Heart left ventricle (tissue), 13 donors: Measurements from ENCODE around the gene TCAP.

Source experiments
- CTCF ChIP-seq, 12 donors: fragments of 200-600 bp; sonication (generic) in 4 of 12; IDR thresholded peaks; one replicate each; pipeline versions ENCODE4 v1.5.0 to v1.8.0; 2018 to 2022; ENCODE audit warnings: antibody characterized with exemption in 12 of 12, mild to moderate bottlenecking in 5 of 12
- POLR2A ChIP-seq, 2 donors: fragments of 450-650 bp; IDR thresholded peaks; one replicate each; pipeline ENCODE4 v1.6.1; 2017; ENCODE audit warnings: antibody characterized with exemption in 2 of 2, mild to moderate bottlenecking in 2 of 2, moderate library complexity in 2 of 2
- donor health status: ischemic (EF 13 %, LVEDD 7.1; RV severe dilation, severe dysfunction).
- donor health status: DM: no; HTN: yes; CAD: no.
- donor health status: DM: no; HTN: no; CAD: no.
- donor health status: ischemic (EF 25% LVEDD 6.9; RV normal size, moderate dysfunction).
- donor health status: ischemic (EF 25% LVEDD 5.7; RV mildly dilated, moderate dysfunction).
- donor health status: ischemic (EF 35%, LVEDD 5.7; RV mildly dilated, moderate dysfunction).
- donor health status: nonischemic (EF 11% LVEDD 7.7; RV severe dilation, severe dysfunction).
- donor health status: DM: yes; HTN: yes; CAD: no.
- donor health status: PGD.
- donor health status: ischemic (EF 29% LVEDD 5.4; RV normal size, mild dysfunction).
- donor health status: nonischemic (EF 23%, LVEDD 6.1; RV moderate dilation, normal function).

GRCh38 chr17:39679521-39680192 lies 14.5 kb downstream of the TCAP start:
- TF ChIP-seq CTCF (IDR thresholded peaks at IDR 0.05) (no peak), POLR2A (IDR thresholded peaks at IDR 0.05) (no peak)
